Measurements from ENCODE around the gene BDH2.

- TF ChIP-seq CTCF (conservative IDR thresholded peaks at IDR 0.05): no peak
- TF ChIP-seq EZH2 (IDR thresholded peaks at IDR 0.05; ENCODE audit: low read depth): no peak
These were observed 63.5 kb downstream of the BDH2 start for GRCh38 chr4:103036169-103036568.
